Measurements from ENCODE around the gene LRP6.

DNA sequence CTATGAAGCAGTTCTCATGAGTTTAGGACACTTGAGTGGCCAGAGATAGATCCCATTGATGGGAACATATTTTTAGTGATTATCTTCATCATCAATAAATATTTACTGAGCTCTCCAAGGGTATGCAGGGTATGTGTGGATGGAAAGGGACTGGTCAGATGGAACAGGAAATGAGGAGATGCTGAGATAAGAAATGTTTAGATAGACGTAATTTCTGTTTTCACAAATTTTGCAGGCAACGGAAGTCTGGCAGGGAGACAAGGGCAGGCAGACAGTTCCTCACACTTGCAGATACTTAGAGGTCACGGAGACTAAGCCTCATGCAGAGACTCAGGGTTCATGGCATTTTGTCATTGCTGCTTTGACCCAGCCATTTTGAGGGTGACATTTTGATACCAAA, 171.8 kb downstream of the LRP6 start:
- TF ChIP-seq CTCF (IDR thresholded peaks at IDR 0.05 in 4 of 5, conservative IDR thresholded peaks at IDR 0.05 in 1 of 5) (no peak), POLR2A (IDR thresholded peaks at IDR 0.05) (no peak)
